ENCODE results near the gene TBCA. TPM values are rescaled to one million over a fixed set of nuclear protein-coding genes. Genes with fewer than 3 reads are reported as not detected.

Gene TBCA
- total and polyA plus RNA-seq, 2 donors (not counting 3 experiments of a cell fraction or from before 2014, with no cell fraction given) = 48.2 to 206 TPM

DNA sequence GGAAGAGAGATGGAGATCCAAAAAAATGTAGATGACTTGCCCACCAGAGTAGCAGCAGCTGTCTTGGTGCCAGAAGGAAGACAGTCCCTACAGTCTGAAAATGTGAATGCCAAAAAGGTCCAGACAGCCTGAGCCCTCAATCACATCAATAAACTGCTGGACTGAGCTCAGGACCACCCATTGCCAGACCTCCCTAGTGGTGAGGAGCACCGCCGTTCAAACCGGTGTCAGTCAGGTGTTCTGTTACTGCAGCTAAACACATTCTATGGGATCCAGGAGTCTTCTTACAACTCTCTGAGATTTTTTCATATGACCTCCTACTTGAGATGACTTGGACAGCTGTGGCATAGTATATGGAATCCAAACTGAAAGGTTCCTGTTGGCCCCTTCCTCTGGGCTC, 105.6 kb downstream of the TBCA start:
- H3K9me1 ChIP-seq (replicated peaks; ENCODE audit: control insufficient read depth, extremely low read depth, insufficient read depth, low read length) = no peaks in the 10 kb centered on the region
- peaks cover 14 to 46% of the 10 kb centered on the region in 2 experiments for H3K27me3 ChIP-seq (ENCODE audit: control insufficient read depth in 2 of 2, insufficient read depth in 2 of 2, low read length in 2 of 2)
- no peaks in the 10 kb centered on the region for H3K9me3 ChIP-seq (replicated peaks; ENCODE audit: control insufficient read depth, insufficient read depth, low read length)
- no TSS peak for BruUV-seq (replicated peaks)
- intact Hi-C loops (cut with micrococcal nuclease) = no loop called here
- H3K36me3 ChIP-seq (ENCODE audit: control insufficient read depth in 2 of 2, extremely low read depth in 1 of 2, insufficient read depth in 2 of 2, low read length in 2 of 2) = no peaks in the 10 kb centered on the region
- TF ChIP-seq, protein P1, sequence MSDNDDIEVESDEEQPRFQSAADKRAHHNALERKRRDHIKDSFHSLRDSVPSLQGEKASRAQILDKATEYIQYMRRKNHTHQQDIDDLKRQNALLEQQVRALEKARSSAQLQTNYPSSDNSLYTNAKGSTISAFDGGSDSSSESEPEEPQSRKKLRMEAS (IDR thresholded peaks at IDR 0.05; ENCODE audit: insufficient read depth, insufficient read length) = no peak
- no peak for TF ChIP-seq GATA2 (IDR thresholded peaks at IDR 0.05; ENCODE audit: insufficient read depth, insufficient read length, low read depth, low read length)
- no peak for TF ChIP-seq POLR2A (IDR thresholded peaks at IDR 0.05; ENCODE audit: low read depth, low read length)
- TF ChIP-seq FOS (IDR thresholded peaks at IDR 0.05; ENCODE audit: borderline replicate concordance, insufficient read depth, low read length) = no peak
- no peak for TF ChIP-seq EZH2 (IDR thresholded peaks at IDR 0.05; ENCODE audit: borderline replicate concordance, low read depth, low read length, severe bottlenecking)
- TF ChIP-seq, protein P2, sequence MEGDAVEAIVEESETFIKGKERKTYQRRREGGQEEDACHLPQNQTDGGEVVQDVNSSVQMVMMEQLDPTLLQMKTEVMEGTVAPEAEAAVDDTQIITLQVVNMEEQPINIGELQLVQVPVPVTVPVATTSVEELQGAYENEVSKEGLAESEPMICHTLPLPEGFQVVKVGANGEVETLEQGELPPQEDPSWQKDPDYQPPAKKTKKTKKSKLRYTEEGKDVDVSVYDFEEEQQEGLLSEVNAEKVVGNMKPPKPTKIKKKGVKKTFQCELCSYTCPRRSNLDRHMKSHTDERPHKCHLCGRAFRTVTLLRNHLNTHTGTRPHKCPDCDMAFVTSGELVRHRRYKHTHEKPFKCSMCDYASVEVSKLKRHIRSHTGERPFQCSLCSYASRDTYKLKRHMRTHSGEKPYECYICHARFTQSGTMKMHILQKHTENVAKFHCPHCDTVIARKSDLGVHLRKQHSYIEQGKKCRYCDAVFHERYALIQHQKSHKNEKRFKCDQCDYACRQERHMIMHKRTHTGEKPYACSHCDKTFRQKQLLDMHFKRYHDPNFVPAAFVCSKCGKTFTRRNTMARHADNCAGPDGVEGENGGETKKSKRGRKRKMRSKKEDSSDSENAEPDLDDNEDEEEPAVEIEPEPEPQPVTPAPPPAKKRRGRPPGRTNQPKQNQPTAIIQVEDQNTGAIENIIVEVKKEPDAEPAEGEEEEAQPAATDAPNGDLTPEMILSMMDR (IDR thresholded peaks at IDR 0.05; ENCODE audit: extremely low read depth in 1 of 2, insufficient read depth in 1 of 2, low read depth in 1 of 2, low read length in 2 of 2) = no peak
- TF ChIP-seq POLR2AphosphoS5 (IDR thresholded peaks at IDR 0.05; ENCODE audit: insufficient read depth, low read depth, low read length) = no peak
- no peak for TF ChIP-seq MYC (IDR thresholded peaks at IDR 0.05; ENCODE audit: low read depth, low read length)
- TF ChIP-seq JUN (IDR thresholded peaks at IDR 0.05; ENCODE audit: borderline replicate concordance, insufficient read depth, insufficient read length, low read depth) = no peak
- no peak overlapping the region for H3K4me2 ChIP-seq (ENCODE audit: insufficient read depth, low read length)
- H3K27ac ChIP-seq (ENCODE audit: insufficient read depth, low read depth, low read length) = no peak overlapping the region
- dilution Hi-C loops (cut with MboI; ENCODE audit: extremely low pct_ligation_motif_present, low sequenced_read_pairs) = no loop called here
- DNase-seq (ENCODE audit: low read depth, low spot score) (no peak), FAIRE-seq (no peak)
- H3K4me1 ChIP-seq (ENCODE audit: control insufficient read depth, extremely low read depth, insufficient read depth, low read length) = no peaks in the 10 kb centered on the region
- H2AFZ ChIP-seq (ENCODE audit: low read depth, low read length) = no peak overlapping the region
- ChIA-PET POLR2A (no interaction called here), CTCF (no interaction called here)
- H3K79me2 ChIP-seq (ENCODE audit: control insufficient read depth, insufficient read depth, low read length) = no peaks in the 10 kb centered on the region
- no peaks in the 10 kb centered on the region for H4K20me1 ChIP-seq (replicated peaks; ENCODE audit: control insufficient read depth, extremely low read depth, insufficient read depth, low read length)
- no peak overlapping the region for H3K4me3 ChIP-seq (replicated peaks in 1 of 3; ENCODE audit: insufficient read depth in 1 of 3, low read depth in 1 of 3, low read length in 3 of 3)
- no peak overlapping the region for H3K9ac ChIP-seq (replicated peaks; ENCODE audit: extremely low read depth, insufficient read depth, low read length)

Data from endothelial cell of umbilical vein (primary cell).